ENCODE results near the gene FSTL3. TPM values are rescaled to one million over a fixed set of nuclear protein-coding genes. Genes with fewer than 3 reads are reported as not detected.

The FSTL3 gene
- total RNA-seq, 2 experiments from 2014 or later = 3.4 to 7.3 TPM

DNA sequence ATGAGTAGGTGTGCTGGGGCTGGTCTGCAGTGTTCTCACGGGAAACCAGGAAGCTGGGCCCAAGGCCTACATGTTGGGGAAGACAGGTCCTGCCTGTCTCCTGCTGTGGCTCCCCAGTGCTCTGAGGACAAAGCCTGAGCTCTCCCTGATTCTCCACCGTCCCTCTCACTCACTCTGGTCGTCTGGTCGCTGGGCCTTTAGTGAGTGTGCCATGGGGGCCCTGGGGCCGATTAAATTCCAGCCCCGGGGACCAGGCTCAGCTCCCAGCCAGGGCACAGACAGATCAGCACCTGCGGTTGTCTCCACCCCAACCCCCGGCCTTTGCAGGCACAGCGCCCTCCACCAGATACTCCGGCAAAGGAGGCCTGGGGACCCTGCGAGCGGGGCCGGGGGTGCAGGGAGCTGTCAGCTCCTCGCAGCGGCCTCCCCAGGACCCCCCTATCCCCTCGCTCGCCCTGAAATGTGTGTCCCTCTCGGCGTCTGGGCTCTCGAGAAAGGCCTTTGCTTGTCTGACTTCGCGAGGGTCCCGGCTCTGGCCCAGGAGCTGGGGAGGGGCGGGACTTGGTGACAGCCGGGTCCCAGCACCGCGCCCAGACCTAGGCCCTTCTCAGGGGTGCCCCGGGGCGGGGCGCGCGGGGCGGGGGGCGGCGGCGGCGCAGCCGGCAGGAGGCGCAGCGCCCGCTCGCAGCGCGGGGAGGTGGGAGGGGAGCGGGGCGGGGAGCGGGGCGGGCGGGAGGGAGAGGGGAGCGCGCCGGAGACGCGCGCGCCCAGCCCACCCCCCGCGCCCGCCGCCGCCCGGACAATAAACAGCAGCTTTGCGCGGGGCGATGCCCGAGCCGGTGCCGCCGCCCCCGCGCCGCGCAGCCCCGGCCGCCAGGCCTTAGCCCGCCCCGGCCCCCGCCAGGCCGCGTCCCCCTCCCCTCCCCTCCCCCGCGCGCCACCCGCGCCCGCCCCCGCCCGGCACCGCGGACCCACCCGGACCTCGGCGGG lies 32.3 kb downstream of the FSTL3 start, which contains the start of gene PALM:
Gene PALM (plus strand): TSS at position 782 of the 990 bp plus-strand sequence. CDS start 212 bp downstream, outside the sequence.
- Histone ChIP-seq H2AFZ (ENCODE audit: low read length) (no peak within 1 kb of the TSS), H3K79me2 (ENCODE audit: insufficient read depth, low read depth, low read length) (no peaks in the 10 kb centered on the region), H3K4me2 (ENCODE audit: low read length) (no peak within 1 kb of the TSS), H3K27ac (ENCODE audit: low read depth, low read length, poor library complexity, severe bottlenecking) (no peak within 1 kb of the TSS), H3K36me3 (ENCODE audit: insufficient read depth, low read length) (no peaks in the 10 kb centered on the region), H3K4me3 (ENCODE audit: low read depth, low read length, poor library complexity, severe bottlenecking) (no peak within 1 kb of the TSS), H4K20me1 (ENCODE audit: insufficient read depth, low read length) (no peaks in the 10 kb centered on the region), H3K9me3 (ENCODE audit: low read length) (no peaks in the 10 kb centered on the region), H3K9me2 (ENCODE audit: insufficient read depth, low read length) (no peaks in the 10 kb centered on the region), H3K4me1 (ENCODE audit: insufficient read depth, low read length, poor library complexity, severe bottlenecking) (peaks cover 7% of the 10 kb centered on the region)
- ChIA-PET POLR2A (no interaction called here), CTCF (ENCODE audit: unreplicated experiment) (no interaction called here)
- no peak for DNase-seq (ENCODE audit: low spot score)
- no peak for TF ChIP-seq EZH2phosphoT487 (IDR thresholded peaks at IDR 0.05; ENCODE audit: borderline replicate concordance, low read depth, low read length)
- TF ChIP-seq, protein P1, sequence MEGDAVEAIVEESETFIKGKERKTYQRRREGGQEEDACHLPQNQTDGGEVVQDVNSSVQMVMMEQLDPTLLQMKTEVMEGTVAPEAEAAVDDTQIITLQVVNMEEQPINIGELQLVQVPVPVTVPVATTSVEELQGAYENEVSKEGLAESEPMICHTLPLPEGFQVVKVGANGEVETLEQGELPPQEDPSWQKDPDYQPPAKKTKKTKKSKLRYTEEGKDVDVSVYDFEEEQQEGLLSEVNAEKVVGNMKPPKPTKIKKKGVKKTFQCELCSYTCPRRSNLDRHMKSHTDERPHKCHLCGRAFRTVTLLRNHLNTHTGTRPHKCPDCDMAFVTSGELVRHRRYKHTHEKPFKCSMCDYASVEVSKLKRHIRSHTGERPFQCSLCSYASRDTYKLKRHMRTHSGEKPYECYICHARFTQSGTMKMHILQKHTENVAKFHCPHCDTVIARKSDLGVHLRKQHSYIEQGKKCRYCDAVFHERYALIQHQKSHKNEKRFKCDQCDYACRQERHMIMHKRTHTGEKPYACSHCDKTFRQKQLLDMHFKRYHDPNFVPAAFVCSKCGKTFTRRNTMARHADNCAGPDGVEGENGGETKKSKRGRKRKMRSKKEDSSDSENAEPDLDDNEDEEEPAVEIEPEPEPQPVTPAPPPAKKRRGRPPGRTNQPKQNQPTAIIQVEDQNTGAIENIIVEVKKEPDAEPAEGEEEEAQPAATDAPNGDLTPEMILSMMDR (conservative IDR thresholded peaks at IDR 0.05; ENCODE audit: low read length) = no peak
- no TSS peak for BruUV-seq (replicated peaks)
- intact Hi-C loops (cut with micrococcal nuclease; ENCODE audit: unreplicated experiment) = no loop called here

DNA sequence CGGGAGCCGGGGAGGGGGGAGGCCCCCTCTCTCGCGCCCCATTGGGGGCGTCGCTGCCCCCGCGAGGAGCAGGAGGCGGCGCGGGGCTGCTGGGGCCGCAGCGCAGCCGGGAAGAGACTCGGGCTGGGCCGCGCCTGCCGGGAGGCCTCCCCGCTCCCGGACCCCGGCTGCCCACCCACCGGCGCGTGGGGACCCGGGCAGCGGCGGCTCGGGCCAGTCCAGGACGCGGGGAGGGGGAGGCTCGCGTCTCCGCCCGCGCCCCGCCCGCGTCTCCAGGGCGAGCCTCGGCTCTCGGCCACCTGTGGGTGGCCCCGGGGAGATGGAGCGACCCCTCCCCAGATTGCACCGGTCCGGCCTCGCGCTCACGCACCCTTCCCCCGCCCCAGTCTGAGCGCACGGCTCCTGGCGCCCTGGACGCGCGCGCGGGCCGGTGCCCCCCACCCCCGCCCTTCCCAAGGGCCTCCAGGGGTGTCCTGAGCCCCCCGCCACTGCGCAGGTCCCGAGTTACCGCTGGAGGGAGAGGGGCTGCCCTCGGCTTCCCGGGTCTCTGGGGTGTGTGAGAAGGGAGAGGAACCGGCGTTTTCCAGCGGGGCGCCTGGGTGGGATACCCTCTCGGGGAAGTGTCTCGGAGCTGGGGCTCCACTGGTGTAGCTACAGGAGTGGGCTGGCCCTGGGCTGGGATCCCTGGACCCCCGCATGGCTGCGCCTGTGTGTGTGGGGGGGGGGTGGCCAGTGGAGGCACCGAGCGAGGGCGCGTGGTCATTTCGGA lies 33.2 kb downstream of the FSTL3 start:
- Histone ChIP-seq H3K4me3 (ENCODE audit: low read depth, low read length, poor library complexity, severe bottlenecking) (no peak overlapping the region), H3K36me3 (ENCODE audit: insufficient read depth, low read length) (no peaks in the 10 kb centered on the region), H3K4me1 (ENCODE audit: insufficient read depth, low read length, poor library complexity, severe bottlenecking) (peaks cover 2% of the 10 kb centered on the region), H3K4me2 (ENCODE audit: low read length) (no peak overlapping the region), H3K27ac (ENCODE audit: low read depth, low read length, poor library complexity, severe bottlenecking) (no peak overlapping the region), H4K20me1 (ENCODE audit: insufficient read depth, low read length) (no peaks in the 10 kb centered on the region), H2AFZ (ENCODE audit: low read length) (no peak overlapping the region), H3K79me2 (ENCODE audit: insufficient read depth, low read depth, low read length) (no peaks in the 10 kb centered on the region), H3K9me3 (ENCODE audit: low read length) (no peaks in the 10 kb centered on the region), H3K9me2 (ENCODE audit: insufficient read depth, low read length) (no peaks in the 10 kb centered on the region)
- no TSS peak for BruUV-seq (replicated peaks)
- no peak for TF ChIP-seq EZH2phosphoT487 (IDR thresholded peaks at IDR 0.05; ENCODE audit: borderline replicate concordance, low read depth, low read length)
- TF ChIP-seq, protein P1 (conservative IDR thresholded peaks at IDR 0.05; ENCODE audit: low read length) = no peak
- intact Hi-C loops (cut with micrococcal nuclease; ENCODE audit: unreplicated experiment) = no loop called here
- ChIA-PET POLR2A (no interaction called here), CTCF (ENCODE audit: unreplicated experiment) (no interaction called here)
- no peak for DNase-seq (ENCODE audit: low spot score)

All from OCI-LY7 (cell line).